GM12872 (cell line): ENCODE results near the gene MRM2.

ENCODE experiments used
- CTCF ChIP-seq: IDR thresholded peaks from 3 replicates; pipeline ENCODE4 v1.5.1; 2011; ENCODE audit warnings: low read depth, mild to moderate bottlenecking, low read length, moderate library complexity; ENCODE audit not compliant: insufficient read depth

Gene MRM2

GRCh38 chr7:2225336-2225735 lies 16.7 kb downstream of the MRM2 start:
- no peak for TF ChIP-seq CTCF

GRCh38 chr7:2224934-2225333 lies 17.1 kb downstream of the MRM2 start:
- TF ChIP-seq CTCF = no peak

- TF ChIP-seq CTCF = no peak
Observed at GRCh38 chr7:2224491-2224928, 17.5 kb downstream of the MRM2 start.

- no peak for TF ChIP-seq CTCF
Observed at GRCh38 chr7:2223321-2223720, 18.7 kb downstream of the MRM2 start.

- TF ChIP-seq CTCF = no peak
Observed at GRCh38 chr7:2222516-2222915, 19.5 kb downstream of the MRM2 start.

GRCh38 chr7:2220954-2221353 lies 21.1 kb downstream of the MRM2 start:
- no peak for TF ChIP-seq CTCF

GRCh38 chr7:2220506-2220905 lies 21.5 kb downstream of the MRM2 start:
- no peak for TF ChIP-seq CTCF

- TF ChIP-seq CTCF = no peak
Observed at GRCh38 chr7:2220030-2220429, 22.0 kb downstream of the MRM2 start.
